H1 (cell line): ENCODE measurements around the gene IFNG-AS1. TPM values are rescaled to one million over a fixed set of nuclear protein-coding genes. Genes with fewer than 3 reads are reported as not detected.

Experiments used
- CBX5 ChIP-seq: fragments of 300-800, 300-1000 bp; sonication (generic); IDR thresholded peaks from 2 replicates; pipeline ENCODE4 v1.7.1; 2016; ENCODE audit warnings: antibody characterized with exemption, low read length, low read depth
- EZH2 ChIP-seq: fragments of 200-600 bp; sonication (generic); IDR thresholded peaks from 2 replicates; pipeline ENCODE4 v1.7.1; 2012; ENCODE audit warnings: low read depth, mild to moderate bottlenecking, moderate library complexity, low read length, inconsistent platforms; ENCODE audit not compliant: severe bottlenecking
- POLR2A ChIP-seq, 2 experiments: IDR thresholded peaks; 1 replicate in 1 of 2; 2 replicates in 1 of 2; pipeline ENCODE4 v1.6.1; 2011; ENCODE audit warnings: low read depth in 2 of 2, low read length in 2 of 2, mild to moderate bottlenecking in 2 of 2; ENCODE audit errors: control extremely low read depth in 1 of 2
- RAD21 ChIP-seq, 2 experiments: IDR thresholded peaks in 1 of 2; conservative IDR thresholded peaks in 1 of 2; 2 replicates each; pipeline ENCODE4 v1.6.1; 2011; ENCODE audit warnings: low read depth in 2 of 2, low read length in 2 of 2, improper control_type of control experiment in 1 of 2, inconsistent platforms in 1 of 2, mild to moderate bottlenecking in 1 of 2, moderate library complexity in 1 of 2
- SIX5 ChIP-seq: IDR thresholded peaks from 2 replicates; pipeline ENCODE4 v1.6.1; 2011; ENCODE audit warnings: mild to moderate bottlenecking, low read depth, low read length
- YY1 ChIP-seq: IDR thresholded peaks from 2 replicates; pipeline ENCODE4 v1.6.1; 2011; ENCODE audit warnings: low read depth, mild to moderate bottlenecking, low read length
- polyA plus RNA-seq, 7 experiments: library from polyadenylated mRNA; depleted of rRNA in 3 of 7; stranded (reverse) in 5 of 7; unstranded in 2 of 7; fragments of >200 nt in 5 of 7; fragments of 200-250 nt in 2 of 7; gene quantifications; 1 replicate in 5 of 7; 2 replicates in 1 of 7; 4 replicates in 1 of 7; pipeline versions ENCODE4 v1.2.1 to v1.2.3, GENCODE V29; 2011 to 2013; ENCODE audit warnings: missing spikeins in 2 of 7, mixed read lengths in 2 of 7
- total RNA-seq: library from RNA; stranded (reverse); fragmentation: NEBNext Ultra II Directional; extraction: Animal tissue kit (Norgen Biotek cat#: 25700); gene quantifications from 2 replicates; pipeline ENCODE4 v1.2.1, GENCODE V29; 2021
- TF ChIP-seq, protein P1 (sequence below): fragments of 300-600 bp; sonication (generic); IDR thresholded peaks from 2 replicates; pipeline ENCODE4 v1.7.1; 2012; ENCODE audit warnings: low read length, moderate library complexity, mild to moderate bottlenecking, inconsistent platforms; ENCODE audit not compliant: insufficient replicate concordance
- TF ChIP-seq, protein P2 (sequence below), 3 experiments: IDR thresholded peaks; 1 replicate in 2 of 3; 2 replicates in 1 of 3; pipeline versions ENCODE4 v1.5.1 to v1.6.1; 2011; ENCODE audit warnings: low read length in 3 of 3, mild to moderate bottlenecking in 3 of 3, inconsistent platforms in 2 of 3, low read depth in 1 of 3, moderate library complexity in 1 of 3; ENCODE audit not compliant: insufficient read depth in 1 of 3; ENCODE audit errors: control extremely low read depth in 1 of 3

The IFNG-AS1 gene
- total and polyA plus RNA-seq, 2 of the 8 experiments (the other 6 are each of a cell fraction or from before 2014, with no cell fraction given), result not detected

DNA sequence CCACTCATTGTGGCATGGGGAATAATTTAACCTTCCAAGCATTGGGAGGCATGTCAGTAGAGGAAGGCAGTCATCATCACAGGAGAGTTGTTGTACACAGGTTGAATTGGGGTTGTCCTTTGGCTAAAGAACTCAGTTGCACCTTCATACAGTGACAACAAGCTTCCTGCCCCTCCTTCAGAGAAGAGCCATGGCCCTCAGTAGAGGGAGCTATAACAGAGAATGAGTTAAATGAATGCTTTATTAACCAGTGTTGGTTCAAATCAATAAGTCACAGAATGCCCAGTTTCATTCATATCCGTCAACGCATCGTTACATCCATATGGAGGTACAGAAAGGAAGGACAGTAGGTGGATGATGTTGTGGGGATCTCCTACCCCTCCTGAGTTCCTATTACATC lies 4.8 kb downstream of the IFNG-AS1 start (continued):
- TF ChIP-seq, protein P1, sequence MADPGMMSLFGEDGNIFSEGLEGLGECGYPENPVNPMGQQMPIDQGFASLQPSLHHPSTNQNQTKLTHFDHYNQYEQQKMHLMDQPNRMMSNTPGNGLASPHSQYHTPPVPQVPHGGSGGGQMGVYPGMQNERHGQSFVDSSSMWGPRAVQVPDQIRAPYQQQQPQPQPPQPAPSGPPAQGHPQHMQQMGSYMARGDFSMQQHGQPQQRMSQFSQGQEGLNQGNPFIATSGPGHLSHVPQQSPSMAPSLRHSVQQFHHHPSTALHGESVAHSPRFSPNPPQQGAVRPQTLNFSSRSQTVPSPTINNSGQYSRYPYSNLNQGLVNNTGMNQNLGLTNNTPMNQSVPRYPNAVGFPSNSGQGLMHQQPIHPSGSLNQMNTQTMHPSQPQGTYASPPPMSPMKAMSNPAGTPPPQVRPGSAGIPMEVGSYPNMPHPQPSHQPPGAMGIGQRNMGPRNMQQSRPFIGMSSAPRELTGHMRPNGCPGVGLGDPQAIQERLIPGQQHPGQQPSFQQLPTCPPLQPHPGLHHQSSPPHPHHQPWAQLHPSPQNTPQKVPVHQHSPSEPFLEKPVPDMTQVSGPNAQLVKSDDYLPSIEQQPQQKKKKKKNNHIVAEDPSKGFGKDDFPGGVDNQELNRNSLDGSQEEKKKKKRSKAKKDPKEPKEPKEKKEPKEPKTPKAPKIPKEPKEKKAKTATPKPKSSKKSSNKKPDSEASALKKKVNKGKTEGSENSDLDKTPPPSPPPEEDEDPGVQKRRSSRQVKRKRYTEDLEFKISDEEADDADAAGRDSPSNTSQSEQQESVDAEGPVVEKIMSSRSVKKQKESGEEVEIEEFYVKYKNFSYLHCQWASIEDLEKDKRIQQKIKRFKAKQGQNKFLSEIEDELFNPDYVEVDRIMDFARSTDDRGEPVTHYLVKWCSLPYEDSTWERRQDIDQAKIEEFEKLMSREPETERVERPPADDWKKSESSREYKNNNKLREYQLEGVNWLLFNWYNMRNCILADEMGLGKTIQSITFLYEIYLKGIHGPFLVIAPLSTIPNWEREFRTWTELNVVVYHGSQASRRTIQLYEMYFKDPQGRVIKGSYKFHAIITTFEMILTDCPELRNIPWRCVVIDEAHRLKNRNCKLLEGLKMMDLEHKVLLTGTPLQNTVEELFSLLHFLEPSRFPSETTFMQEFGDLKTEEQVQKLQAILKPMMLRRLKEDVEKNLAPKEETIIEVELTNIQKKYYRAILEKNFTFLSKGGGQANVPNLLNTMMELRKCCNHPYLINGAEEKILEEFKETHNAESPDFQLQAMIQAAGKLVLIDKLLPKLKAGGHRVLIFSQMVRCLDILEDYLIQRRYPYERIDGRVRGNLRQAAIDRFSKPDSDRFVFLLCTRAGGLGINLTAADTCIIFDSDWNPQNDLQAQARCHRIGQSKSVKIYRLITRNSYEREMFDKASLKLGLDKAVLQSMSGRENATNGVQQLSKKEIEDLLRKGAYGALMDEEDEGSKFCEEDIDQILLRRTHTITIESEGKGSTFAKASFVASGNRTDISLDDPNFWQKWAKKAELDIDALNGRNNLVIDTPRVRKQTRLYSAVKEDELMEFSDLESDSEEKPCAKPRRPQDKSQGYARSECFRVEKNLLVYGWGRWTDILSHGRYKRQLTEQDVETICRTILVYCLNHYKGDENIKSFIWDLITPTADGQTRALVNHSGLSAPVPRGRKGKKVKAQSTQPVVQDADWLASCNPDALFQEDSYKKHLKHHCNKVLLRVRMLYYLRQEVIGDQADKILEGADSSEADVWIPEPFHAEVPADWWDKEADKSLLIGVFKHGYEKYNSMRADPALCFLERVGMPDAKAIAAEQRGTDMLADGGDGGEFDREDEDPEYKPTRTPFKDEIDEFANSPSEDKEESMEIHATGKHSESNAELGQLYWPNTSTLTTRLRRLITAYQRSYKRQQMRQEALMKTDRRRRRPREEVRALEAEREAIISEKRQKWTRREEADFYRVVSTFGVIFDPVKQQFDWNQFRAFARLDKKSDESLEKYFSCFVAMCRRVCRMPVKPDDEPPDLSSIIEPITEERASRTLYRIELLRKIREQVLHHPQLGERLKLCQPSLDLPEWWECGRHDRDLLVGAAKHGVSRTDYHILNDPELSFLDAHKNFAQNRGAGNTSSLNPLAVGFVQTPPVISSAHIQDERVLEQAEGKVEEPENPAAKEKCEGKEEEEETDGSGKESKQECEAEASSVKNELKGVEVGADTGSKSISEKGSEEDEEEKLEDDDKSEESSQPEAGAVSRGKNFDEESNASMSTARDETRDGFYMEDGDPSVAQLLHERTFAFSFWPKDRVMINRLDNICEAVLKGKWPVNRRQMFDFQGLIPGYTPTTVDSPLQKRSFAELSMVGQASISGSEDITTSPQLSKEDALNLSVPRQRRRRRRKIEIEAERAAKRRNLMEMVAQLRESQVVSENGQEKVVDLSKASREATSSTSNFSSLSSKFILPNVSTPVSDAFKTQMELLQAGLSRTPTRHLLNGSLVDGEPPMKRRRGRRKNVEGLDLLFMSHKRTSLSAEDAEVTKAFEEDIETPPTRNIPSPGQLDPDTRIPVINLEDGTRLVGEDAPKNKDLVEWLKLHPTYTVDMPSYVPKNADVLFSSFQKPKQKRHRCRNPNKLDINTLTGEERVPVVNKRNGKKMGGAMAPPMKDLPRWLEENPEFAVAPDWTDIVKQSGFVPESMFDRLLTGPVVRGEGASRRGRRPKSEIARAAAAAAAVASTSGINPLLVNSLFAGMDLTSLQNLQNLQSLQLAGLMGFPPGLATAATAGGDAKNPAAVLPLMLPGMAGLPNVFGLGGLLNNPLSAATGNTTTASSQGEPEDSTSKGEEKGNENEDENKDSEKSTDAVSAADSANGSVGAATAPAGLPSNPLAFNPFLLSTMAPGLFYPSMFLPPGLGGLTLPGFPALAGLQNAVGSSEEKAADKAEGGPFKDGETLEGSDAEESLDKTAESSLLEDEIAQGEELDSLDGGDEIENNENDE, result no peak
- TF ChIP-seq SIX5 (no peak), POLR2A (IDR thresholded peaks at IDR 0.05; ENCODE audit: control extremely low read depth in 1 of 2, low read depth in 2 of 2, low read length in 2 of 2) (no peak), EZH2 (no peak), CBX5 (no peak), YY1 (no peak), RAD21 (IDR thresholded peaks at IDR 0.05 in 1 of 2, conservative IDR thresholded peaks at IDR 0.05 in 1 of 2; ENCODE audit: low read depth in 2 of 2, low read length in 2 of 2) (0 out of 4 replicates have a peak, but pooled peaks of 1 of the 2 experiments have one; percentile 6)
- TF ChIP-seq, protein P2, sequence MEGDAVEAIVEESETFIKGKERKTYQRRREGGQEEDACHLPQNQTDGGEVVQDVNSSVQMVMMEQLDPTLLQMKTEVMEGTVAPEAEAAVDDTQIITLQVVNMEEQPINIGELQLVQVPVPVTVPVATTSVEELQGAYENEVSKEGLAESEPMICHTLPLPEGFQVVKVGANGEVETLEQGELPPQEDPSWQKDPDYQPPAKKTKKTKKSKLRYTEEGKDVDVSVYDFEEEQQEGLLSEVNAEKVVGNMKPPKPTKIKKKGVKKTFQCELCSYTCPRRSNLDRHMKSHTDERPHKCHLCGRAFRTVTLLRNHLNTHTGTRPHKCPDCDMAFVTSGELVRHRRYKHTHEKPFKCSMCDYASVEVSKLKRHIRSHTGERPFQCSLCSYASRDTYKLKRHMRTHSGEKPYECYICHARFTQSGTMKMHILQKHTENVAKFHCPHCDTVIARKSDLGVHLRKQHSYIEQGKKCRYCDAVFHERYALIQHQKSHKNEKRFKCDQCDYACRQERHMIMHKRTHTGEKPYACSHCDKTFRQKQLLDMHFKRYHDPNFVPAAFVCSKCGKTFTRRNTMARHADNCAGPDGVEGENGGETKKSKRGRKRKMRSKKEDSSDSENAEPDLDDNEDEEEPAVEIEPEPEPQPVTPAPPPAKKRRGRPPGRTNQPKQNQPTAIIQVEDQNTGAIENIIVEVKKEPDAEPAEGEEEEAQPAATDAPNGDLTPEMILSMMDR (IDR thresholded peaks at IDR 0.05; ENCODE audit: control extremely low read depth in 1 of 3, insufficient read depth in 1 of 3, low read depth in 1 of 3, low read length in 3 of 3), result peak in 1 of 3 experiments; percentile 53; a peak in 2 of 4 replicates
